ENCODE measurements around the gene NRAP.

DNA sequence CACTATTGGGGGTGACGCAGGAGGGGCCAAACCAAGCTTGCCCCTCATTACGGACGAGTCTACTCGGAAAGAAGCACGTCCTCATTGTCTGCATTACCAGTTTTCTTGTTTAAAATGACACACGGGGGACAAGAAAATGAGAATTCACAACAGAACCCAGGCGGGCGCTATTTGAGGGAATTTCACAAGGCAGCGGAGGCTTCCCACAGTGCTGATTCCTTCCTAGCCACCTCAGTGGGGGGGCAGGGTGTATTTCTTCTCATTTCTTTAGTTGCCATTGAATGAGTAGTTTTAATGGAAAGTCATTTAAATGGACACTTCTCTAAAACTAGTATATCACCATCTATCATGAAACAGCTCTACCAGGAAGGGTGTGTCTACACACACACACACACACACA, 42.9 kb downstream of the NRAP start:
- TF ChIP-seq EZH2phosphoT487 (IDR thresholded peaks at IDR 0.05; ENCODE audit: insufficient read depth, low read depth), result no peak
- no peak for TF ChIP-seq EZH2 (IDR thresholded peaks at IDR 0.05; ENCODE audit: insufficient read depth, poor library complexity, severe bottlenecking)

Data from GM23248 (cell line).